HTERT RPE-1 (cell line): ENCODE results near the gene ZNHIT2.
"Not testable (repeated sequence)": the region's sequence is repeated elsewhere in the genome, so short reads cannot be mapped to it uniquely, and the experiment has no call there.

Source experiments
- in situ Hi-C: fragments of 300-500 bp; cut with MboI; formaldehyde crosslinking; loops from 4 replicates; pipeline ENCODE4 v1.14.3; 2020; ENCODE audit warnings: low sequenced_read_pairs

The ZNHIT2 gene

DNA sequence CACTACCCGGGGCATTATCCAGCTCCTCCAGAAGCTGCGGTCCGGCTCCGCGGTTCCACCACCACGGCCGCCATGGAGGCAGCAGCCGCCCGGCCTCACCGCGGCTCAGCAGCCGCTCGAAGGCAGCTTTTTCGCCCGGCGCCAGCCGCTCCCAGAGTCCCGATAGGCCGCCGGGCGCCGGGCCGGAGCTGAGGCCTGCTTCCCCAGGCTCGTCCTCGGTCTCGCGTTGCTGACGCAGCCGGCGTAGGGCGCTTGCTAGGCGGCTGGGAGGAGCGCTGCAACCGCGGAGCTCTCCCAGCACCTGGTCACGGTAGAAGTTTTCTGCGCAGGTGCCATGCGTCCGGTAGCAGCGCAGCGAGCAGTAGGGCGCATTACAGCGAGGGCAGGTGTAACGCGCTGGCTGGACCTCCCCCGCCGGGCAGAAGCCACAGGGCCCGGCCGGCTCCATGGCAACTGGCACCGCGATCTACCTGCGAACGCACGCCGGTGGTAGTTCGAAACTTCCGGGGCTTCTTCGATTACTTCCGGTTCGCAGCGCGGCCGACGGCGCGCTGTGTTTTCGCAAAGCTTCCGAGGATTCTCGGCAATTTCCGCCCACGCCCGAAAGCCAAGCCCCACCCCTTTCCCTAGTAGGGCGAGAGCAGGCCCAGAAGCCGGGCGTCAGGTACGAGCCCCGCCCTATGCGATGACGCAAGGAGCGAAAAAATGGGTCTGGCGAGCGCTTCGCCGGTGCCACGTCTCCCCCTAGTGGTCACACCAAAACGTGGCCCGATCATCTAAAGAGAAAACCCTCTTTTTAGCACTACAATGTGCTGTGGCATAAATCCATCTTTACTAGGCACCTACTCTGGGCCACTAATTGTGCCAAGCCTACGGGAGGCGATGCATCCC, at the start of gene ZNHIT2:
ZNHIT2 (minus strand) TSS at position 496 of the 891 bp plus-strand sequence; CDS start at position 448, 48 bp downstream.
- in situ Hi-C loops = no loop called here

DNA sequence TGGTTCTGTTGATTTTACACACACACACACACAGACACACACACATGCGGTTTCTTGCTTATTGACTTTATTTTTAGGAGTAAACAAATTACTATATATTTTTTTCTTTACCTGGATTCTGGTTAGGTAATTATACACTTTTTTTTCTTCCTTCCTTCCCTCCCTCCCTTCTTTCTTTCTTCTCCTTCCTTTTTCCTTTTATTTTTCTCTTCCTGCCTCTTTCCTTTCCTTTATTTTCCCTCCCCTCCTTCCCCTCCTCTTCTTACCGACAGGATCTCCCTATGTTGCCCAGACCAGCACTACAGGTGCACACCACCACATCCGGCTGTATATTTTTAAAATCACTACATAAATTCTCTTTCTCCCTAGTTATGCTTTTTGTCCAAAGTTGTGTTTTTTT, 49.4 kb upstream of the ZNHIT2 start:
- in situ Hi-C loops = no loop called here

DNA sequence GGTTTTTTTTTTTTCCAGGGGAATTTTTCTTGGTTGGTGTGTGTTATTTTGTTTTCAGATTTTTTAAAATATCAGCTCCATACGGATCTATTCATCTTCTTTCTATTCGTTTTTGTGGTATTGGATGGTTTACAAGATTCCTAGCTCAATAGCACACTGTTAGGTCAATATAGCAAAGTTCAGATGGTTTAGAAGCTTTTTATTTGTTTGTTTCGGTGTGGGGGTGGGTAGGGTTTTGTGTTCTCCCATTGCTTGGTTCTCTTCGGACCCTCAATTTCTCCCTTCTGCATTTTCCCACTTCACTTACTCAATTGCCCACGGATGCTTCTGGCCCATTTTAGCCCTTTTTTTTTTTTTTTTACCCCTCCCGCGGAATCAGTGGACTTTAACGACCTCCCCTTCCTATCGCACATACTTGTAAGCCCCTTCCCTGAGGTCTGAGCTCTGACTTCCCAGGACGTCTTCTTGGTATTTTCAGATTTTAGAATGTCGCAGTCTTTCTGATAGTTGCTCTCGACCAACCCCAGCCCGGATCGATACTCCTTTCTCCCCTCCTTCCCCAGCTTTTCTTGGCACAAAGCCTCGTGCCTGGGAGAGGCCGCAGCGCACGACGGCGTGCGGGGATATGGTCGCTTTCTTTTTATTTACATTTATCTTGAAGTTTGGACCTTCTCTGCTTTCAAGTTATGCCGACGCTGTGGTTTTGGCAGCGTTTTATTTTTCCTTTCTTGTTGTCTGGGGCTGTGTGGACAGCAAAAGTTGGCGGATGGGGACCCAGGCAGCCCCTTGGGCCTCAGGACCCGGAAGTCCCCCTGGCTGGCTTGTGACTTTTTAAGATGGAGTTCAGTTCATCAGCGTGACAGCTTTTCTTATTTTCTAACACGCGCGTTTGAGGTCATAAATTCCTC, 48.2 kb upstream of the ZNHIT2 start:
- in situ Hi-C loops = no loop called here

DNA sequence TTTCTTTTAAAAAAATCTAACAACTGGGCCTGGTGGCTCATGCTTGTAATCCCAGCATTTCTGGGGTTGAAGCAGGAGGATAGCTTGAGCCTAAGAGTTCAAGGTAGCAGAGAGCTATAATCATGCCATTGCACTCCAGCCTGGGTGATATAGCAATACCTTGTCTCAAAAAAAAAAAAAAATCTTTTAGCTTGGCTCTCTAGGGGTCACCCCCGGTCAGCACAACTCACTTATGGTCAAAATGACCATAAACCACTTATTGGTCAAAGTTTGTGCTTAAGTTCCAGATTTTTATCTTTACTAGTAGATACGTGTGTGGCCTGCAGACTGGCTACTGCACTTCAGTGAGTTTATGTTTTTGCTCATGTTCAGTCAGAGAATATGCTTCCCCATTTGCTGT, 46.2 kb upstream of the ZNHIT2 start:
- in situ Hi-C loops = no loop called here

DNA sequence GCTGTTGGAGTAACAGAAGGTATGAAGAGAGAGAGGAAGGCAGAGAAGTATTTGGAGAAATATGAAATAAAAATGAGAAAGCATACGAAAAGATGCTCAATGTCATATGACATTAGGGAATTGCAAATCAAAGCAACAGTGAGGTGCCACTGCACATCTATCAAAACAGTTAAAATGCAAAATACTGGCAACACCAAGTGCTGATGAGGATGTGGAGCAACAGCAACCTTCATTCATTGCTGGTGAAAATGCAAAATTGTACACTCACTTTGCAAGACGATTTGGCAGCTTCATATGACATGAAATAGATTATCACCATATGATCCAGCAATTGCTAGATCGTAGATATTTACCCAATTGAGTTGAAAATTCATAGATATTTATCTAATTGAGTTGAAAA, 43.1 kb upstream of the ZNHIT2 start:
- in situ Hi-C loops = no loop called here

DNA sequence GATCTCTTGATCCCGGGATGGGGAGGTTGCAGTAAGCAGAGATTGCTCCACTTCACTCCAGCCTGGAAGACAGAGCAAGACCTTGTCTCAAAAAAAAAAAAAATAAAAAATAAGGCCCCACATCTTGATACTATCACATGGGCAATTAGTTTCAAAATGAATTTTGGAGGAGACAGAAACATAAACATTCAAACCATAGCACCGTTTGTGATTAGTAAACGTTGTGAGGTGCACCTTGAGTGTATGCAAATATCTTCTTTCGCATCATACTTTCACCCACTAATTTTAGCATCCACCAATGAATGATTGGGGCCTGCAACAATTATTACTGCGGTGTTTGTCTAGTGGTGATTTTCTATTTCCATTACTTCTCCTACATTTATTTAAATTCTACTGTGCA, 41.5 kb upstream of the ZNHIT2 start:
- in situ Hi-C loops = no loop called here

DNA sequence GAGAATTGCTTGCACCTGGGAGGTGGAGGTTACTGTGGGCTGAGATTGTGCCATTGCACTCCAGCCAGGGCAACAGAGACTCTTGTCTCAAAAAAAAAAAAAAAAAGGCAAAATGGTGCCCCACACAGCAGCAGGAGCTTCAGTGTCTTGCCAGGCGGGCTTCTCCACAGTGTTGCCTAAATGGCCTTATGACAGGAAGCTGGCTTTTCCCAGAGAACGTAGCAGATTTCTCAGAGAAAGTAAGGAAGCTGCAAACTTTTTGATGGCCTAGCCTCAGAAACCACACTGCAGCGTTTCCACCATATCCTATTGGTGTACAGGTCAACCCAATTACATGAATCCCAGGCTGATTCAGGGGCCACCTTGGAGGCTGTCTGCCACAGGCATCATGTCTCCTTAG, 39.8 kb upstream of the ZNHIT2 start:
- in situ Hi-C loops = no loop called here

DNA sequence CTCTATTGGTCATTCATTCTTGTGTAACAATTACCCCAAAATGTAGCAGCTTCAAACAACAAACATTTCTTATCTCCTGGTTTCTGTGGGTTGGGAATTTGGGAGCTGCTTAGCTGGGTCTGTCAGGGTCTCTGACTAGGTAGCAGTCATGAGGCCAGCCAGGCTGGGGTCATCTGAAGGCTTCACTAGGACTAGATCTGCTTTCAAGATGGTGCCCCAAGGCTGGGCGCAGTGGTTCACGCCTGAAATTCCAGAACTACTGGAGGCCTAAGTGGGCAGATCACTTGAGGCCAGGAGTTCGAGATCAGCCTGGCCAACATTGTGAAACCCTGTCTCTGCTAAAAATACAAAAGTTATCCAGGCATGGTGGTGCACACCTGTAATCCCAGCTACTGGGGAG, 39.4 kb upstream of the ZNHIT2 start:
- in situ Hi-C loops = no loop called here

DNA sequence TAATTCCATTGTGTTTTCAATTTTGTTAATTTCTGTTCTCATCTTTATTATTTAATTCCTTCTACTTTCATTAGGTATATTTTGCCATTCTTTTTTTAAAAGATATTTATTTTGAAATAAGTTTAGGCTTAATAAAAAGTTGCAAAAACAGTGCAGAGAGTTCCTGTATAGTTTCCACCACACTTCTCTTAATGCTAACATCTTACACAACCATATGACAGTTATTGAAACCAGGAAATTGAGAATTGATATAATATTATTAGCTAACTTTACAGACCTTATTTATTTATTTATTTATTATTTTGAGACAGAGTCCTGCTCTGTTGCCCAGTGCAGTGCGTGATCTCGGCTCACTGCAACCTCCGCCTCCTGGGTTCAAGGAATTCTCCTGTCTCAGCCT, 38.8 kb upstream of the ZNHIT2 start:
- in situ Hi-C loops = no loop called here

DNA sequence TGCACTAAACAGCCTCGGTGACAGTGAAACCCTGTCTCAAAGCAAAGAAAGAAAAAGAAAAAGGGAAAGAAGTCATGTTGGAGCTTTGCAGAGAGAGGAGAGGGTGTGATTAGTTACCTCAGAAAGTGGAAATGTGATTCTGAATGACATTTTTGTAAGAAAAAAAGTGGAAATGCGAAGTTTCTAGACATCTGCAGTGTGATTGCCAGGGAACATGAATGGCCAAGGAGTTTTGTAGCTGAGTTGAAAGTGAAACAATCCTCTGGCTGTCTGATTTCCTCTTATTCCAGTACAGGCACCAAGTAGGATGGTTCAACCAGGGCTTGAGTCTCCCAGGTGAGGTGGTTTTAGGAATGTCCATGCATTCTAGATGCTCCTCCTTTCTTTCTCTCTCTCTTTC, 34.6 kb upstream of the ZNHIT2 start:
- in situ Hi-C loops = no loop called here

DNA sequence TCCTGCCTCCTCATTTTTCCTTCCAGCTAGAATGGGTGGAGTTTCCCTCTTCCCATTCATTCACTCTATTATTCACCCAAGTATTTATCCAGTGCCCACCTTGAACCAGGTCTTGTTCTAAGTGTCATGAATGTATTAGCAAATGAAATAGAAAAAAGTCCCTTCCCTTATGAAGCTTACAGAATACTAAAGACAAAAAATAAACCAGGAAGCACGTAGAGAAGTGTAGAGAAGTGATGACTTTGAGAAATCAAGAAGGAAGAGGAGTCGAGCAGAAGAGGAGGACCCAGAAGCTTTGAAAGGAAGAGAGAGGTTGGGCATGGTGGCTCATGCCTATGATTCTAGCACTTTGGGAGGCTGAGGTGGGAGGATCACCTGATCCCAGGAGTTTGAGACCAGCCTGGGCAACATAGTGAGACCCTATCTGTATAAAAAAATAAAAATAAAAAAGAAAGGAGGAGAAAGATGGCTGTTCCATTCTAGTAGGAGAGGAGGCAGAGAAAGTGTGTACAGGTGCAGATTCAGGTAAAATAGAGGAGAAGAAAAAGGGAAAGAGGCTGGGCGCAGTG, 33.9 kb upstream of the ZNHIT2 start:
- in situ Hi-C loops = no loop called here

DNA sequence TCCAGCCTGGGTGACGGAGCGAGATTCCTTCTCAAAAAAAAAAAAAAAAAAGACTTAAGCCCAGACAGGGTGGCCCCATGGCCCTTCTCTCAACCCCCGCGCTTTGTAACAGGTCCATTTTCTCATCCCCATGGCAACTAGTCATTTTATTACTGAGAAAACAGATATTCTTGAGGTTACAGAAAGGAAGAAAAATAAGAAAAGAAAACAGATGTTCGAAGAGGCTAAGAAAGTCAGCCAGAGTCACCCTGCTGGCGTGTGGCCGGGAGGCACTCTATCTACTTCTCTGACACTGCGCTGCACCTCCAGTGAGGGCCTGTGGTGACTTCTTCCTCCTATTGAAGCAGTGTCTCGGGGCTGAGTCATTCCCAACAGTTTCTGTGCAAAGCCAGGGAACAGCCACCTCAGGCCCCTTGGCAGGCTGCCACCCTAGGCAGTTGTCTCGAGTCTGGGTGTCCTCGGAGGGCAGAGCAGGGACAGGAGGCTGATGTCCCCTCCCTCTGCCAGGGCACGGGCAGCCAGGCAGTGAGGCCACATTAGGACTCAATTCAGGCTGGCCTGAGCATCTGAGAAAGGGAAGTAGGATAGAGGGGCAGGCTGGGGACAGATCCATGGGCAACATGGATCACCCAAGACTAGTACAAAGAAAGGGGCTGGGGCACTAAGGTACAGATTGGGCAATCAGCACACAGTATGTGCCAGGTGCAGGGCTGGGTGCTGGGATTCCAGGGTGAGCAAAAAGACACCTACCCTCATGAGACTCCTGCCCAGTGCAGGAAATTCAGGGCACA, 33.2 kb upstream of the ZNHIT2 start:
- in situ Hi-C loops = no loop called here

DNA sequence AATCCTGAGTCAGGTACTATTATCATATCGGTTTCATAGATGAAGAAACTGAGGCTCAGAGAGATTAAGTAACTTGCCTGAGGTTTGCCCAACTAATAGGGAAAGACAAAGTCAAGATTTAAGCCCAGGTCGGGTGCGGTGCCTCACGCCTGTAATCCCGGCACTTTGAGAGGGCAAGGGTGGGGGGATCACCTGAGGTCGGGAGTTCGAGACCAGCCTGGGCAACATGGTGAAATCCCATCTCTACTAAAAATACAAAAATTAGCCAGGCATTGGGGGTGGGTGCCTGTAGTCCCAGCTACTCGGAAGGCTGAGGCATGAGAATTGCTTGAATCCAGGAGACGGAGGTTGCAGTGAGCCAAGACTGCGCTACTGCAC, 32.6 kb upstream of the ZNHIT2 start:
- in situ Hi-C loops = not testable (repeated sequence)

DNA sequence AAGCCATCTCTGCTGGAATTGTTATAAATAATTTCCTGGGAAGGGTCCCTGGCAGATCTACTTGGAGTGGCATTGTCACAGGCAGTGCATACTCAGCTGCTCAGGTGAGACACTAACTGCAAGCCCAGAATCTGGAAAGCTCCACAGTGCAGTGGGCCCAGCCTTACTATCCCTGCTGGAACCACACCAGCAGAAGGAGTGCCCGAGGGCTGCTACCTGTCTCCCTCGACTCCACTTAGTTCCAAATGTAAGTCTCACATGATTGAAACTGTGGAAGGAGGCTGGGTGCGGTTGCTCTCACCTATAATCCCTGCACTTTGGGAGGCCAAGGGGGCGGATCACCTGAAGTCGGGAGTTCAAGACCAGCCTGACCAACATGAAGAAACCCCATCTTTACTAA, 31.2 kb upstream of the ZNHIT2 start:
- in situ Hi-C loops = no loop called here

DNA sequence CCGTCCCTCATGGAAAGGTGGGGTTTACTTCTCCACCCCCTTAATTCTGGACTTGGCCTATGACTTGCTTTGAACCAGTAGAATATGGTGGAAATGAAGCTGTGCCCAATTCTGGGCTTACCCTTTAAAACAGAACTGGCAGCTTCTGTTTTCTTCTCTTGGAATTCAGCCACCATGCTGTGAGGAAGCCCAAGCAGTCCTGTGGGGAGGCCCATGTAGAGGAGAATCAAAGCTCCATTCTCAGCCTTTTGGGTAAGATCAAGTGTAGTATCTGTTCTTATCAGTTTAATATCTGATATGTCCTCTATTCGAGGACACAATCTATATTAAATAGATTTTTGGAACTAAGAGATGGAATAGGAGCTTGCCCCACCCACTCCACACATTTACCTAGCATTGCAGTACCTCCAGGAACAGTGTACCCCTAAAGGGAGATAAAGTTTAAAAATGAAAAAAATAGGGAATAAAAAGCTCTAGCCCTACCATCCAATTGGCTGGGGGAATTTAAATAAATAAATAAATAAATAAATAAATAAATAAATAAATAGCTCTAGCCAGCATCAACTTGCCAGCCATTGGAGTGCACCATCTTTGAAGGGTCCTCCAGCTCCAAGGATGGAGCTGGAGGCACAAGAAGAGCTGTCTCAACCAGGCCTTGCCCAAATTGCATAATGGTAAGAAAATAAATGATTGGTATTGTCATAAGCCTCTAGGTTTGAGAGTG, 30.0 kb upstream of the ZNHIT2 start:
- in situ Hi-C loops = no loop called here

DNA sequence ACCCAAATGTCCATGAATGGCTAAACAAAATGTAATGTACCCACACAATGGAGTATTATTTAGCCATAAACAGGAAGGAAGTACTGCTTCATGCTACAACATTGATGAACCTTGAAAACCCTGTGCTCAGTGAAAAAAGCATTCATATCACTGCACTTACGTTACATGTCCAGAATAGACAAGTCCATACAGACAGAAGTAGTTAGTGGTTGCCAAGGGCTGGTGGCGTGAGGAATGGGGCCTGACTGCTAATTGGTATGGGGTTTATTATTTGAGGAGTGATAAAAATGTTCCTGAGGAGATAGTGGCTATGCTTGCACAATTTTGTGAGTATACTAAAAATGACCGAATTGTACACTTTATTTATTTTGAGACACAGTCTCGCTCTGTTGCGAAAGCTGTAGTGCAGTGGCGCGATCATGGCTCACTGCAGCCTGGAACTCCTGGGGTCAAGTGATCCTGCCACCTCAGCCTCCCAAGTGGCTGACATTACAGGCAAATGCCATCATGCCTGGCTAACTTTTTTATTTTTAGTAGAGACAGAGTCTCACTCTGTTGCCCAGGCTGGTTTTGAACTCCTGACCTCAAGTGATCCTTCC, 24.5 kb upstream of the ZNHIT2 start:
- in situ Hi-C loops = no loop called here

DNA sequence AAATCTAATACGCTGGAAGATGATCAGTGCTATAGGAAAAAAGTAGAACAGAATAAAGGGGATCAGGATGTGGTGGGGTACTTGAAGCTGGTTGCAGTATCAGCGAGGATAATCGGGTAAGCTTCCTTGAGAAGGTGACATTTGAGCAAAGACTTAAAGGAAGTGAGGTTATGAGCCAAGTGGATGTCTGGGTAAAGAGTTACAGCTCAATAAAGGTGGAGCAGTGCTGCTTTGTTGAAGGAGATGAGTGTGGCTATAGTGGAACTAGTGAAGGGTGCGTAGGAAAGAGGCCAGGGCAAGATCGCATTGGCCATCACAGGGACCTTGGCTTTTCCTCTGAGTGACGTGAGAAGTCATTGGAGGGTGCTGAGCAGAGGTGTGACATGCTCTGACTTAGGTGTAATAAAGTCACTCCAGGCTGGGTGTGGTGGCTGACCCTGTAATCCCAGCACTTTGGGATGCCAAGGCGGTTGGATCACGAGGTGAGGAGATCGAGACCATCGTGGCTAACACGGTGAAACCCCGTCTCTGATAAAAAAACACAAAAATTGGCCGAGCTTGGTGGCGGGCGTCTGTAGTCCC, 19.1 kb upstream of the ZNHIT2 start:
- in situ Hi-C loops = no loop called here

DNA sequence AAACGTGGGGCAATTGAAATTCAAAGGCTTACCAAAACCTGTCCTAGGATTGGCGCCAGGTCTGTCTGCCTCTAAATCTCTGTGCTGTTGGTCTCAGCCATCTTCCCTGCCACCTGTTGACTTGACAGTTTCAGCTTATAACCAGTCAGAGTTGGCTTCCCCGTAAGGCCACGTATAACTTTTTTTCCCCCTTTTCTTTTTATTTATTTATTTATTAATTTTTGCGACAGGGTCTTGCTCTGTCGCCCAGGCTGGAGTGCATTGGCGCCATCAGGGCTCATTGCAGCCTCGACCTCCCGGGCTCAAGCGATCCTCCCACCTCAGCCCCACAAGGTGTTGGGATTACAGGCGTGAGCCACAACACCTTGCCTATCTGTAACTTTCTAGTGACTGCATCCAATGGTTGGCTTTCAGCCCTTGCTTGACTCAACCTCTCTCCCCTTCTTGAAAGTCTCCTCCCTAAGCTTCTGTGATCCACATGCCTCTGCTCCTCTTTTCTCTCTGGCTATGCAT, 18.2 kb upstream of the ZNHIT2 start:
- in situ Hi-C loops = no loop called here

DNA sequence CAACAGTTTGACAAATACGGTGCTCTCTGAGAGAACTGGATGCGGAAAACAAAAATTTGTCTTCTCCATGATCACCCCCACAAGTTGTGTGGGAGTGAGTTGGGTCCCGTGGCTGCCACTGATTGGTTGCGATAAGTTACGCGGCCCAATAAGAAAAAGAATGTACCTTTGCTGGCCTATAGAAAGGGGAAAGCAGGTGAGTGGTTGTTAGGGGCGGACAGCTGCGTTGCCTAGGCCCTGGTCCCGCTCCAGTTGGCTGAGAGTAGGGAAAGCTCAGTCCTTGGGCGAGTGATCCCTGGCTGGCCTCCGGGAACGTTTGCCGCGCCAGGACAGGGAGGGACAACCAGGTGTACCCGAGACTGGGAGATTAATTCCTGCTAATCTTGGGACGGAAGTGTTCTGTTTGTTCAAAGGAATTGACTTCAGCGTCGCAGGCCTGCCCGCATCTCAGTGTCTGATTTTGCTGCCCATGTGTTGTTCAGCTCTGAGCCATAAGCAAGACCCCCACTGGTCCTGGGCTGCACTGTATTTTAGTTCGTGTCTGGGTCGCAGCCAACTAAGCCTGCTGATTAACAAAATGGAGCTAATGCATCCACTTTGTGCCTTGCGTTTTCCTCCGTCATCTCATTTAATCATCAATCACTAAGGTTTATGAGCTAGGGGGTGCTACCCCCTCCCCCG, 17.6 kb upstream of the ZNHIT2 start:
- in situ Hi-C loops = no loop called here
